HG02759 (cell line): ENCODE measurements around the gene MRPS23.

ENCODE experiments used
- ATAC-seq: cut with Tn5 transposase; IDR thresholded peaks from one replicate; pipeline ENCODE4 v1.9.1; 2021; ENCODE audit warnings: mild to moderate bottlenecking, moderate library complexity; ENCODE audit not compliant: unreplicated experiment

Gene MRPS23

DNA sequence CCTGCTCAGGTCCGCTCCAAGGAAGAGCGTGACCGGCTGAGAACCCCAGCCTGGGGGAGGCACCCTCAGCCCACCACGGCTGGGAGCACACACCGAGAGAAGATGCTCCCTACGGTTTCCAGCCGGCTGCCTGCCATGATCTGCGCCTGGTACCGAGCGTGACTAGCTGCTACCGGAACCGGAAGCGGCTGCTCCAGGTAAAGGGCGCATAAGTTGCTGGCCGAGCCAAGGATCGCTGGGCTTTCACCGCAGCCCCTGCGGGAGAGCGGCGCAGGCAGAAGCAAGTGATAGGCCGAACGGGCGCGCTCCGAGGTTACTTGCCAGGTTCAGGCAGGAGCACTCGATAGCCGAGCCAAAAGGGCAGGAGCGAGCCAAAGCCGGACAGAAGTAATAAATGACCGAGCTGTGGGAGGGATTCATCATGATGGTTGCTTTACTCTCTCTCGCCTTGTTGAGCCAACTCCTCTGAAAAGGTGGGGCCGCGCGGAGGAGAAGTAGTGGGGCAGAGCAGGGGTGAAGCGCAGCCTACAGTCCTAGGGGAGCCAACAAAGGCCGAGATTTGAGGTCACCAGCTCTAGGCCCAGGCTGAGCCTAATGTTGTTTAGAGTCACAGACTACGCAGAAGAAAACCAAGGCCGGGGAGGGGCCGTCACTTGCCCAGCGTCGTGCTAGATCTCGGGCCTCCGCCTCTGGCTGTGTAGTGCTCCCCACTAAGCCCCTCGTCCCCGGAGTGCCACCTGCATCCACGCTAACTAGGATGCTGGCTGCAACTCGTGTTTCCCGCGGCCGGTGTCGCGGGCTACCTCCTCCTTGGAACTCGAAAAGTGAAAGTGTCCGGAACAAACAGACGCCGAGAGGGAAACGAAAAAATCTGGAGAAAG, at the start of gene MRPS23:
MRPS23 (minus strand) TSS at position 171 of the 881 bp plus-strand sequence; CDS start at position 137, 34 bp downstream.
- ATAC-seq, result peak; percentile 92

GRCh38 chr17:57899391-57899790, 49.5 kb upstream of the MRPS23 start:
- ATAC-seq, result no peak

DNA sequence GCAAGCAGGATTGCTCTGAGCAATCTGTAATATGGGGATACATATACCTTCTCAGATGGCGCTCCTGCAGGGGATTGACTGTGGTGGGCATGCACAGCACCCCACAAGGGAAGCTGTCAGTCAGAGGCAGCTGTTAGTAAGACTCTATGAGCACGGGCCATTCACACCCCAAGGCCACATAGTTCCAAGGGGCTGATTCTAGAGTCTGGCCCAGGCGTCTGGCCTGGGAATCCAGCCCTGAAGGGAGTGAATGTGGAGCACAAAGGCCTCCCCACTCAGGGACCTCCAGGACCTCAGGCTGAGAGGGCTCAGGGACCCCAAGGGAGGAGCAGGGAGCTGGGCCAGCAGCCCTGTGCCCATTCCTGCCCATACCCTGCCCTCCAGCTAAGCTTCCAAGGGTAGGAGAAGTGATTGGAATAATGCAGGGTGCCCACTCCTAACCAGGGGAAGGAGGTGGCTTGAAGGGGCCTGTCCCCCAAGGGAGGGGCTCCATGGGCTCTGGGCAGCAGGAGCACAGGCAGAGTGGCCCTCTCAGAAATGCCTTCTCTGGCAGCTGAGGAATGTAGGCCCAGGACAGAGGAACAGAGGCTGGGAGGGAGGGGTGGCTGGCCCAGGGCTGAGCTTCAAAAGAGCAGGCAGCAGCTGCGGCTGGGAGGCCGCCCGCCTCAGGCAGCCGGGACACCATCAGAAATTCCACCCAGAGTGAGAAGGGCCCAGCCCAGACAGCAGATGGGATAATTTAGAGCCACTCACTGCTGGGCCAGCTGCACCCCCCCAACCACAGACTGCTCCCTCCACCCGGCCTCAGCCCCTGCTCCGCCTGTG, 48.9 kb upstream of the MRPS23 start:
- no peak for ATAC-seq

DNA sequence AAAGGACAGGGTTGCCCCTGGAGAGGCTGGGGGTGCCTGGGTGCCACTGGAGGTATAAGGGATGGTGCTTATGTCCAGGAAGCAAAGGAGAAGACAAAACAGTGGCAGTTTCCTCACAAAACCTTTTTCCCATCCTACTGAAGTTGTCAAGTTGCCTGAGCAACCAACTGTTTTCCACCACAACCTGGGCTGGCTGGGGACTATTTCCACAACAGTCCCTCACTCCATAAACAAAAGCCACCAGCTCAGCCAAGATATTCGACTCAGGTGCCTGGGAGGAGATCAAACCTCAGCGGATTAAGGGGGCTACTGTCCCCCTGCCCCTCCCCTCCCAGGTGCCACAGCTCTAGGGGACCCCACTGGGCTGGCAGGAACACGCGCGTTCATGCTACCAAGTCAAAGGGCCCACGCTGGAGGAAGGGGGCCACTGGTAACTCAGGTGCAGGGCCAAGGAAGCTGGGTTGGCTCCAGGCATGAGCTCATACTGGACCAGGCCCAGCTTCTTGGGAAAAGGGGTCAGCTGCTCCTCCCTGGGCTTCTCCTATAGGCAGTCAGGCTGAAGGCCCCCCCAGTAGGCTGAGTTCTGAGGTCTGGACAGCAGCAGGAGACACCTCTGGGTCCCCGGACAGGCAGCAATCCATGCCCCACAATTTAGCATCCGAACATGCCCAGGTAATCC, 45.7 kb upstream of the MRPS23 start:
- no peak for ATAC-seq

DNA sequence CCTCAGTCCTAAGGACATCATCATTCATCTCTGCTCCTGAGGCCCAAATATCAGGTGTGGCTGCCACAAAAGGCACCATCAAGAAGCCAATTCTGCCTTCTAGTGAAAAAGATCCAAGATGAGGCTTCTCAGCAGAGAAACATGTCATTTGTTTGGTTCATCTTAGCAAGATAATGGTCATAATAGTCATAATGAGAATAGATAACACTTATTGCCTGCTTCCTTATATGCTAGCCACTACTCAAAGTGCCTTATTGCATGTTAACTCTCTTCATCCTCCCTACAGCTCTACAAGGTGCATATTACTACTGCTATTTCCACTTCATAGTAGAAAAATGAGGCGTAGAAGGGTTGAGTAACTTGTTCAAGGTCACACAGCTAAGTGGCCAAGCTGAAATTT, 45.0 kb upstream of the MRPS23 start:
- ATAC-seq, result no peak

DNA sequence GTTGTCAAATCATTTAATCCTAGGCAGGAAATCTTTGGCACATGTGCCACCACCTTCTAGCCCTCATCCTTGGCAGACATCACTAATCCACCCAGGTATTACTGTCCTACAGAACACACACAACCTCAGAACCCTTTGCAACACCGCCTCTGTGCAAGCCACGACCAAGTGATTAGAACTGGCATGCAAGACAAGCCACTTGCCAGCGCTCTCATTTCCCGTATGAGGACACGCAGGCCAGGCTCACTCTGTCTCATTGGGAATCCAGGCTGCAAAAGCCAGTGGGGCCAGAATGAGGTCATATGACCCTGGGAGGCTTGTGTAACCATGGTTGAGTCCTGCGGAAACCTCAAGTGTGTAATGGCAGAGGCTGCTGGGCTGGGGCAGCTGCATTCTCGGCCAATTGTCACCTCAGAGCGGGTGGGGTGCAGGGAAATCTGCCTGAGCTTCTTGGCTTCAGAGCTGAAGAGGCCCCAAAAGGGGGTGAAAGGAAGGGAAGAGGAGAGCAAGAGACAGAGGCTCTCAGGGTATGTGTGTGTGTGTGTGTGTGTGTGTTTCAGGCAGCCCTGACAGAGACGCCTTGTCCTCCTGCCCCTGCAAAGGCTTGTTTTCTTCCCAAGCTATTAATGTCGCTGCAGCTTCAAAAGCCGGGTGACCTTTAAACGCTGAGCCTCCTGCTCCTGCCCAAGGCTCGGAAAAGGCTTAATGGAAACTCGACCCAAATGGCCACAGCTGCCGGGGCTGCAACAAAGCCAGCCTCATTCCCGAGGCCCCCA, 43.2 kb upstream of the MRPS23 start:
- ATAC-seq, result no peak

GRCh38 chr17:57892146-57892819, 42.4 kb upstream of the MRPS23 start:
- peak; percentile 65 for ATAC-seq

DNA sequence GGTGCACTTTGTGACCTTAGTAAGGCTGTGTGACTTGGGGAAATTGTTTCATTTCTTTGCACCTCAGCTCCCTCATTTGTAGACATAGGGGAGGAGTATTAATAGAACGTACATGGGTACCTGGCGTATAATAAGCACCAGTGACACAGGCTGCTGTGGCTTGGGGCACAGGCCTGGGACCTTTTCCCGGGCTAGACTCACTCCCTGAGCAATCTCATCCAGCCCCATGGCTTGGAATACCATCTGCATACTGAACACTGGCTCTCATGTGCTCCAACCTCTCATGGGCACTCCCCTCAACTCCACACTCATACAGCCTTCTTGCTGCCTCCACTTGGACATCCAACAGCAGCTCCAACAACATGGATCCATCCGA, 41.0 kb upstream of the MRPS23 start:
- ATAC-seq, result no peak

- ATAC-seq, result no peak
These were observed 40.3 kb upstream of the MRPS23 start for GRCh38 chr17:57889892-57890856.

- no peak for ATAC-seq
These were observed 39.4 kb upstream of the MRPS23 start for GRCh38 chr17:57889252-57889651.

- ATAC-seq, result no peak
These were observed 38.7 kb upstream of the MRPS23 start for GRCh38 chr17:57888311-57889216.

DNA sequence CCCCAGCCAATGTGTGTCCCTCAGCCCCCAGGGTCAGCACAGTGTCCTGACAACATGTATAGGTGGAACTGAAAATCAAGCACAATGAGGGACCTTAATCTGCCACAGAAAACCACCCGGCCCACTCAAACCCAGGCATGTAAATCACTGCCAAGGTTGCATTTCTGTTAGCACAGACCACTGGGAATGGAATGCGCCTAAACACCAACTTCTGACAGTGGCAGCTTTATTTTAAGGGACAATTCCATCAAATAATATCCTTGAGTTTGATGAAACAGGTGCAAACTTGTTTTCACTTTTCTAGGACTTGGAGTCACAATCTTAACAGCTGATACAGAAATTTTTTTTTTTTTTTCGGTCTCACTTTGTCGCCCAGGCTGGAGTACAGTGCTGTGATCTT, 37.3 kb upstream of the MRPS23 start:
- ATAC-seq, result no peak

GRCh38 chr17:57886020-57886419, 36.2 kb upstream of the MRPS23 start:
- ATAC-seq, result no peak

DNA sequence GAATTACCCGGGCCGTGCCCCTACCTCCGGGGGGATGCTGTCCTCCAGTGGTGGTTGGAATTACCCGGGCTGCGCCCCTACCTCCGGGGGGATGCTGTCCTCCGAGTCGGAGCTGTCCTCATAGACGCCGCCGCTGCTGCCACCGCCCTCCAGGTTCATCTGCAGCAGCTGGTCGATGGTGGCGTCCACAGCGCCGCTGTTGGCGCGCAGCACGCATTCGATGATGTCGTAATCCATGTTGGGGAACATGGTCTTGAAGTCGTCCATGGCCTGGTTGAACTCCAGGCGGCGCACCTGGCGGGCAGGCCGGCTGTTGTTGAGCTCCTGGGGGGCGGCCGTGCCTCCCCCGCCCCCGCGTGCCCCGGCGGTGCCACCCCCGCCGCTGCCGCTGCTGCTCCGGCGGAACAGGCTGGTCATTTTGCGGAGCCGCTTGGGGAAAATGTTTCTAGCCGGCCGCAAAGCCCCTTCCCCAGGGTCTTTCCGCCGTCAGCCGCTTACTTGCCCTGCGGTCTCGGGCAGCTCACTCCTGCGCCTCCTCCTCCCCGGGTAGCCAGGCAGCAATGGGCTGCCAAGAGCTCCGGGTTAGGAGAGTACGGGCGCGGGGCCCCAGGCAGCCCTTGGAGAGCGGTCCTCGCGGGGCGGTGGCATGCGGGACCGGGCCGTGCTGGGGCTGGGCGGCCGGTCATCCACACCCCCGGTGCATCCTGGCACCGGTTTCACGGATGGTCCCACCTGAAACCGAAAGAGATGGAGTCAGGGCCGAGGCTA, 35.5 kb upstream of the MRPS23 start:
- ATAC-seq, result no peak

GRCh38 chr17:57881783-57882351, 32.0 kb upstream of the MRPS23 start:
- no peak for ATAC-seq

DNA sequence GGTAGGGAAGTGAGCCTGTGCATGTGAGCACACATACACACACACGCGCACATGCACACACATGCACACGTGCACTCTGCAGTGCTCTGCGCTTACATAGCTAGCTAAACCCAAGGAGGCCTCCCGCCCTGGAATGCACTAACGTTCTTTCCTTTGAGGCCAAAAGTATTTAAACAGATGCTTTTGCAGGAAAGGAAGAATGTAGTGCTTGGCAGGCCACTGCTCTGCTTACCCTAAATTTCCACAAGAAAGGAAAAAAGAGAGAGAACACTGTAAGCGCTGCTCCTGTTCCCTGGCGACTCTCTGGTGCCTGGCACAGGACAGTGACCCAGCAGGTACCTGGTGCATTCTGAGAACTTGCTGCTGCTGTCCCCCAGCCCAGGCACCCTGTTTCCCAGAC, 31.3 kb upstream of the MRPS23 start:
- no peak for ATAC-seq

GRCh38 chr17:57880086-57880456, 30.2 kb upstream of the MRPS23 start:
- no peak for ATAC-seq
